ENCODE results near the gene NFYB. TPM values are rescaled to one million over a fixed set of nuclear protein-coding genes. Genes with fewer than 3 reads are reported as not detected.
"Not testable (repeated sequence)": the region's sequence is repeated elsewhere in the genome, so short reads cannot be mapped to it uniquely, and the experiment has no call there.

Gene NFYB
- total RNA-seq, 6 experiments from 2014 or later: 10.1 to 12.9 (median 12.2) TPM

DNA sequence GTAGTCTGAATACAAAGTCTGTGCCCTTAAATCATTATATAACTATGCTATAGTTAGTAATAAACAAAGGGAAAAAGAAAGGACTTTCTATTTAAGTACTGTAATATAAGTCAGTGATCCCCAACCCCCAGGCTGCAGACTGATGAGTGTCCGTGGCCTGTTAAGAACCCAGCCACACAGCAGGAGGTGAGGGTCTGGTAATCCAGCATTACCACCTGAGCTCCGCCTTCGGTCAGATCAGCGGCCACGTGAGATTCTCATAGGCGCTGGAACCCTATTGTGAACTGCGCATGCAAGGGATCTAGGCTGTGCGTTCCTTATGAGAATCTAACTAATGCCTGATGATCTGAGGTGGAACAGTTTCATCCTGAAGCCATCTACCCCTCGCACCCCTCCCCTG lies 15.7 kb downstream of the NFYB start:
- no peak overlapping the region for H3K4me3 ChIP-seq
- 92% methylated on average over 2 of the region's 9 CpGs for WGBS (ENCODE audit: insufficient coverage, low coverage, low lambda C conversion rate, missing lambda C conversion rate)
- ATAC-seq: no peak
- no peaks in the 10 kb centered on the region for H3K27me3 ChIP-seq
- H3K9me3 ChIP-seq: no peaks in the 10 kb centered on the region
- intact Hi-C loops (cut with DNase I): no loop called here
- DNase-seq: no peak
- H3K27ac ChIP-seq: no peak overlapping the region
- TF ChIP-seq, protein P1, sequence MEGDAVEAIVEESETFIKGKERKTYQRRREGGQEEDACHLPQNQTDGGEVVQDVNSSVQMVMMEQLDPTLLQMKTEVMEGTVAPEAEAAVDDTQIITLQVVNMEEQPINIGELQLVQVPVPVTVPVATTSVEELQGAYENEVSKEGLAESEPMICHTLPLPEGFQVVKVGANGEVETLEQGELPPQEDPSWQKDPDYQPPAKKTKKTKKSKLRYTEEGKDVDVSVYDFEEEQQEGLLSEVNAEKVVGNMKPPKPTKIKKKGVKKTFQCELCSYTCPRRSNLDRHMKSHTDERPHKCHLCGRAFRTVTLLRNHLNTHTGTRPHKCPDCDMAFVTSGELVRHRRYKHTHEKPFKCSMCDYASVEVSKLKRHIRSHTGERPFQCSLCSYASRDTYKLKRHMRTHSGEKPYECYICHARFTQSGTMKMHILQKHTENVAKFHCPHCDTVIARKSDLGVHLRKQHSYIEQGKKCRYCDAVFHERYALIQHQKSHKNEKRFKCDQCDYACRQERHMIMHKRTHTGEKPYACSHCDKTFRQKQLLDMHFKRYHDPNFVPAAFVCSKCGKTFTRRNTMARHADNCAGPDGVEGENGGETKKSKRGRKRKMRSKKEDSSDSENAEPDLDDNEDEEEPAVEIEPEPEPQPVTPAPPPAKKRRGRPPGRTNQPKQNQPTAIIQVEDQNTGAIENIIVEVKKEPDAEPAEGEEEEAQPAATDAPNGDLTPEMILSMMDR (IDR thresholded peaks at IDR 0.05): no peak
- TF ChIP-seq POLR2A (IDR thresholded peaks at IDR 0.05): no peak
- peaks cover 0 to 34% (median 14%) of the 10 kb centered on the region in 4 donors for H3K36me3 ChIP-seq
- peaks cover 0 to 3% (median 0%) of the 10 kb centered on the region in 4 donors for H3K4me1 ChIP-seq

DNA sequence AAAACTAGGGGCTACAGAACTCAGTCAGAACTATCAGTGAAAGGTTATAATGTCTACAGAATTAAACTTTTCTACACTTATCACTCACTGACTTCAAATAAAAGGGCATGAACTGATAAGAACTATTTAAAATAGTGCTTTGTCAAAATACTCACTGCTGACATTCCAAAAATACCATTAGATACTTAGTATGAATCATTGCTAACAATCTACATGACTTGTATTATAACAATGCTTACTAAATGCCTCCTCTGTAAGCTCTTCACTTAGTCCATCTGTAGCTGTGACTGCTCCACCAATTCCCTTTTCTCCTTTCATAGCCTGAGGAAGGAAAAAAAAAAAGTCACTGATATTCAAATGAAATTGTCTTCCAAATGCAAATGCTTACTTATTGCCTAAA lies 17.0 kb downstream of the NFYB start:
- intact Hi-C loops (cut with DNase I): no loop called here
- TF ChIP-seq POLR2A (IDR thresholded peaks at IDR 0.05): no peak
- Histone ChIP-seq H3K27ac (no peak overlapping the region), H3K4me3 (no peak overlapping the region), H3K27me3 (no peaks in the 10 kb centered on the region), H3K36me3 (peaks cover 0 to 23% (median 12%) of the 10 kb centered on the region in 4 donors), H3K4me1 (peaks cover 0 to 8% (median under 1%) of the 10 kb centered on the region in 4 donors), H3K9me3 (no peaks in the 10 kb centered on the region)
- DNase-seq (no peak), ATAC-seq (peak in 1 of 4 donors; percentile 76)

DNA sequence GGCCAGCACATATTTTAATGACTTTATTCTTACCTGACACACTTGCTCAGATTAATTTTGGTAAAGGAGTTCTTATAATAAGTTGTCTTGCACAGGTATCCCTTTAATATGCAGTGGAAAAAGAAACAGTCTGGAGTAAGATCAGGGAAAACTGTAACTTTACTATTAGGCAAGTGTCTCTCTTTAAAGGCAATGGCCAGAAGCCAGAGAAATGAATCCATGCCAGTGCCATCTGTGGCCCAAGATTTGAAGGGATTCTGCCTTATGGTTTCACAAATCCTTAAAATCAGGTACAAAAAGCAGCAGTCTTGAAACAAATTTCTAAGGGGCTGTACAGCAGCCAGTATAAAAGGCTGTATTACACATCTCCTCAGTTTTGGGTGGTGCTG lies 22.4 kb downstream of the NFYB start:
- Histone ChIP-seq H3K27ac (peak overlapping the region; percentile 64 to 90 (median 78)), H3K9me3 (no peaks in the 10 kb centered on the region), H3K36me3 (peaks cover 0 to 20% (median 9%) of the 10 kb centered on the region in 4 donors), H3K4me1 (peaks cover 0 to 26% (median 9%) of the 10 kb centered on the region in 4 donors), H3K4me3 (peak overlapping the region in 1 of 3 donors; percentile 21), H3K27me3 (no peaks in the 10 kb centered on the region)
- intact Hi-C loops (cut with DNase I): no loop called here
- ATAC-seq (peak; percentile 48 to 56 (median 52)), DNase-seq (no peak)
- TF ChIP-seq, protein P1 (IDR thresholded peaks at IDR 0.05): no peak
- no peak for TF ChIP-seq POLR2A (IDR thresholded peaks at IDR 0.05)

DNA sequence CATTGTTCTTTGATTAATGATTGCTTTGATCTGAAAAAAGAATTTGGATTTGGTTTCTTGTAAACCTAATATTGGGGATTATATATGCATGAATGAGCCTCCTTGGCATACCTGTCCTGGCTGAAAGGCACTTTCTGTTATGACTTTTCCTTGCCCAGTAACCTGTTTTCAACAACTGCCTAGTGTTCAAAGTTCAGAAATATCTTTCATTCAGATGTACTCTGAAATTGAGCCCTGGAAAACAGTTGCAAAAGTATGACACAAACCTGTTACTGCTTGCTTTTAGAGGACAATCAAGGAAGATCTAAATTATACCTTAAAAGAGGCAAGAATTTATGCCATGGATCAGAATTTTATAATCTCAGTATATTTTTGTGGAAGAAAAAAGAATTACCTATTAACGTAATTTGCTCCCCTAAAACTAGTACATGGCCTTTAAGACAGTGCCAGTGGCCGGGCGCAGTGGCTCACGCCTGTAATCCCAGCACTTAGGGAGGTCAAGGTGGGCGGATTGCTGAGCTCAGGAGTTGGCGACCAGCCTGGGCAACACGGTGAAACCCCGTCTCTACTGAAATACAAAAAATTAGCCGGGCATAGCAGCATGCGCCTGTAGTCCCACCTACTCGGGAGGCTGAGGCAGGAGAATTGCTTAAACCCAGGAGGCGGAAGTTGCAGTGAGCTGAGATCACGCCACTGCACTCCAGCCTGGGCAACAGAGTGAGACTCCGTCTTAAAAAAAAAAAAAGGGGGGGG lies 23.0 kb downstream of the NFYB start:
- intact Hi-C loops (cut with DNase I); H3K9me3 ChIP-seq; H3K27me3 ChIP-seq: not testable (repeated sequence)
- peak overlapping the region; percentile 64 to 90 (median 78) for H3K27ac ChIP-seq
- whole genome bisulfite sequencing (ENCODE audit: insufficient coverage, low coverage, low lambda C conversion rate, missing lambda C conversion rate): 52% methylated on average over 12 of the region's 14 CpGs
- peaks cover 0 to 14% (median 6%) of the 10 kb centered on the region in 4 donors for H3K36me3 ChIP-seq
- H3K4me3 ChIP-seq: peak overlapping the region in 2 of 3 donors; percentile 9 to 21
- peaks cover 0 to 32% (median 9%) of the 10 kb centered on the region in 4 donors for H3K4me1 ChIP-seq
- ATAC-seq: peak; percentile 81 to 92 (median 84)
- peak; percentile 3 for TF ChIP-seq POLR2A (IDR thresholded peaks at IDR 0.05)
- peak; percentile 48 to 66 (median 56) for DNase-seq

DNA sequence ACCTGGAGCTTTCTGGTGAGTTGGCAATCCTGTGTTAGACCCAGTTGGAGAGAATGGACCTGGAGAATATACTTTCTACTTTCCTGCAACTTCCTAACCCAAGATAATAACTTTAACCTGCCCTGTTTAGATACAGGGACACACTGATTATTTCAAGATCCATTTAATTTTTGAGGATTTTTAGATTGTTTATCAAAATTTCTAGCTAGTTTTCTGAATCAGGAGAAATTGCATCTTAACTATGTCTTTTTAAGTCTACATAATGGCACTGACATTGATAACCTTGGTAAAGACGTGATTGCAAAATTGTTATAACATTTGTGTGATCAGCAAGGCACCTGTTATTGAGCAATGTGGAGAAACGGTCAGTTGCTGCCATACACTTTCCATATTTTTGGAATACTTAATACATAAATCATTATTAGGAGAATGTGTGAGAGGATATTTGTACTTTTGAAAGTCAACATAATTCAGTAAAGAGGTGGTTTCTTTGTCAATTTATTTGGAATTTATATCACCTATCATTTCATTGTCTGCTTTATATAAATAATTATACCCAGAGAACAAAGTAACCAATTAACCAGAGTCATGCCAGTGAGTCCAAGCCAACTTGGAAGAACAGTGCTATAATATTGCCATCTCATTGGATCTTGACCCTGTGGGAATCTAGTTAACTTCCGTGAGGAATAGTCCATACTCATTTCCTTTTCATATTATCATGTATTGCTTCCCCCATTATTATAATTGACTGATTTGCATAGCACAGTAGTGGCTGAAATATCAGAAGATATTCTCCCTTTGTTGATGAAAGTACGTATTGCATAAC lies 28.4 kb downstream of the NFYB start:
- intact Hi-C loops (cut with DNase I): no loop called here
- H3K4me3 ChIP-seq: no peak overlapping the region
- no peaks in the 10 kb centered on the region for H3K36me3 ChIP-seq
- H3K9me3 ChIP-seq: no peaks in the 10 kb centered on the region
- peak overlapping the region in 1 of 3 donors; percentile 25 for H3K27ac ChIP-seq
- no peak for DNase-seq
- WGBS (ENCODE audit: insufficient coverage, low coverage, low lambda C conversion rate, missing lambda C conversion rate): 27% methylated on average over 4 of the region's 4 CpGs
- H3K4me1 ChIP-seq: peaks cover 0 to 26% (median 6%) of the 10 kb centered on the region in 4 donors
- TF ChIP-seq POLR2A (IDR thresholded peaks at IDR 0.05): no peak
- TF ChIP-seq, protein P1 (IDR thresholded peaks at IDR 0.05): no peak
- ATAC-seq: peak; percentile 55 to 77 (median 64)
- no peaks in the 10 kb centered on the region for H3K27me3 ChIP-seq

All from right lobe of liver (tissue), 6 donors.